Hair follicle dermal papilla cell (primary cell): ENCODE measurements around the gene CACNA1H. TPM values are rescaled to one million over a fixed set of nuclear protein-coding genes. Genes with fewer than 3 reads are reported as not detected.

ENCODE experiments used
- total RNA-seq: library from RNA; depleted of rRNA; stranded (reverse); fragments of >200 nt; gene quantifications from 2 replicates; pipeline ENCODE4 v1.2.3, GENCODE V29; 2012

CACNA1H gene
- under 0.01 TPM in 2 replicates for total RNA-seq

DNA sequence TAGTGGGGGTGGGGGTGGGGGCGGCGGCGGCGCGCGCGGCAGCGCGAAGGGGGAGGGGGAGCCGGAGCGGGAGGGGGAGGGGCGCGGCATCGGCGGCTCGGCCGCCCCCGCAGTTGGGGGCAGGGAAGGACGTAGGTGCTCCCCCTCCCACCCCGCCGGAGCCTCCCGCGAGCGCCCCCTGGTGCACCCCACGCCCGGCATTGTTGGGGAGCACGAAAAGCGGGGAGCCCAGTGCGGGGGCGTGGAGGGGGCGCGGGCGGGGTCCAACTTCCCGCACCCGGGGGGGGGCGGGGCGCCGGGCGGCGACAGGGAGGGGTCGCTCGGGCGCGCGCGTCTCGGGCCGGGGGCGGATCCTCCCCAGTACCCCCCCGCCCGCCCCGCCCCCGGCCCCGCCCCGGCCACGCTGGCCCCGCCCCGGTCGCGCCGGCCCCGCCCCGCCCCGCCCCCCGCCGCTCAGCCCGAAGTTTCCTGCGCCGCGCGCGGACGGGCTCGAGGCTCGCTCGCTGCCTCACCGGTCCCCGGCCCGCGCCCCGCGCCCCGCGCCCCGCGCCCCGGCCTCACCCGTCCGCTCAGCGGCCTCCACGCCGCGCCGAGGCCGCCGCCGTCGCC lies at the start of gene CACNA1H:
TSS of gene CACNA1H (plus strand) at position 456 of the 609 bp plus-strand sequence. CDS start 632 bp downstream, outside the sequence.

DNA sequence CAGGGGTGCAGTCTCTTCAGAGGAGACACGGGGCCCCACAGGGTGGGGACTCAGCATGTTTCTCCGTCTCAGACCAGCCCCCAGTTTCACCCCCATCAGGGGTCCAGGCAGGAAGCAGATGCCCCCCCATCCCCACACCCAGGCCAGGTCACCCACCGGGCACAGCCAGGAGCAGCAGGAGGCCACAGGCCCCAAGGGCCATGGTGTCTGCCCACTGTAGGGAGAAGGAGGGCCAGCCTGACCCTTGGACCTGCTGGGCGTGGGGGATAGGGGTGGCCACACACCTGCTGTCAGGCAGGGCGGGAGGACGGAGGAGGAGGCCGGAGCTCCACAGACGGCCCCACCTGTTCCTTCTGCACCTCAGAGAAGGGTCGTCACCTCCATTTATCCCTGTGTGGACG lies 72.1 kb downstream of the CACNA1H start, which contains the start of gene TPSG1:
TSS of gene TPSG1 (minus strand) at position 218 of the 401 bp plus-strand sequence. CDS start at position 202, 16 bp downstream.

DNA sequence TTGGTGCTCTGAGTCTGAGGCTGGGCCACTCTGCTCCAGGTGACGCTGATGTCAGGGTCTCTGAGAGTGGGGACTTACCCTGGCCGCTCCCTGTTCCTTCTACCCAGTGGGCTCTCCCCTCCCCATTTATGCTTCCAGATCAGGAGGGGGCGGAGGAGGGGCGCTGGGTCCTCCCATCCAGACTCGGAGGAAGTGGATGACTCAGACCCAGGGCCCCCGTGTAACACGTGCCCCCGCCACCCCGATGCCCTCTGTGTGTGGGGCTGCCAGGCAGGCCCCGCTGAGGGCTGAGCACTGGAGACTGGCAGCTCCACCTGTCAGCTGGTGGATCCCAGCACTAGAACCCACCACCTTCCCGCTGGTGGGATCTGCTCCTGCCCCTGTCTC lies 77.2 kb downstream of the CACNA1H start, which contains the start of gene TPSB2:
TSS of gene TPSB2 (minus strand) at position 101 of the 387 bp plus-strand sequence. CDS start 233 bp downstream, outside the sequence.

DNA sequence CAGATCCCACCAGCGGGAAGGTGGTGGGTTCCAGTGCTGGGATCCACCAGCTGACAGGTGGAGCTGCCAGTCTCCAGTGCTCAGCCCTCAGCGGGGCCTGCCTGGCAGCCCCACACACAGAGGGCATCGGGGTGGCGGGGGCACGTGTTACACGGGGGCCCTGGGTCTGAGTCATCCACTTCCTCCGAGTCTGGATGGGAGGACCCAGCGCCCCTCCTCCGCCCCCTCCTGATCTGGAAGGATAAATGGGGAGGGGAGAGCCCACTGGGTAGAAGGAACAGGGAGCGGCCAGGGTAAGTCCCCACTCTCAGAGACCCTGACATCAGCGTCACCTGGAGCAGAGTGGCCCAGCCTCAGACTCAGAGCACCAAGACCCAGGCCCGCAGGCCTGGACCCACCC lies 87.5 kb downstream of the CACNA1H start, which contains the start of gene TPSAB1:
TSS of gene TPSAB1 (plus strand) at position 270 of the 400 bp plus-strand sequence. CDS start 234 bp downstream, outside the sequence.

DNA sequence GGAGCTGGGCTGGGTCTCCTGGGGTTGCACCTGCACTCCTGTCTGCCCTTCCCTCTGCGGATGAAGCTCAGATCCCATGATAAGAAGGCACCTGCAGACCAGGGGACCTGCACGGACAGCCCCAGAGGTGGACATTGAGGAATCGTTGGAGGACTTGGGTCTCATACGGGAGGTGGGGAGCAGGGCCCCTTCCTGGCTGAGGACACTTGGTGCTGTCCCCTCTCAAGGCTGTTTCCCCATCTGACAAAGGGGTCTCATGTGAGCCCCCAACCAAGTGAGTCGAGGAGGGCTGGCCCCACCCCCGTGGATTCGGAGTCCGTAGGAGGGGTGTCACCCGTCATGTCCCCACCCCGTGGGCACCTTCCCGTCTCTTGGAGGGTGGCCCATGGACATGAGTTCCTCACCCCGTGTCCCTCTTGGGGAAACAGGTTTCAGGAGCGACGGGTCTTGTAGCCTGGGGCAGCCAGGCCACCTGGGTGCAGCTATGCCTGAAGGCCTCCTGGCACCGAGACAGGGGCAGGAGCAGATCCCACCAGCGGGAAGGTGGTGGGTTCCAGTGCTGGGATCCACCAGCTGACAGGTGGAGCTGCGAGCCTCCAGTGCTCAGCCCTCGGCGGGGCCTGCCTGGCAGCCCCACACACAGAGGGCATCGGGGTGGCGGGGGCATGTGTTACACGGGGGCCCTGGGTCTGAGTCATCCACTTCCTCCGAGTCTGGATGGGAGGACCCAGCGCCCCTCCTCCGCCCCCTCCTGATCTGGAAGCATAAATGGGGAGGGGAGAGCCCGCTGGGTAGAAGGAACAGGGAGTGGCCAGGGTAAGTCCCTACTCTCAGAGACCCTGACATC lies 102.6 kb downstream of the CACNA1H start, which contains the start of gene TPSD1:
TSS of gene TPSD1 (plus strand) at position 794 of the 847 bp plus-strand sequence. CDS start 212 bp downstream, outside the sequence.

Other genes with a start within 250 kb of the CACNA1H start
- gene LMF1, start 182.1 kb upstream of the CACNA1H start, total RNA-seq, result 31.3 and 40.7 TPM in 2 replicates
- under 0.01 TPM in 1 of 2 replicates, not detected in the other for gene SOX8, start 171.3 kb upstream of the CACNA1H start, total RNA-seq
- not detected in 2 replicates for gene SSTR5, start 80.4 kb upstream of the CACNA1H start, total RNA-seq
- gene C1QTNF8, start 56.9 kb upstream of the CACNA1H start, total RNA-seq, result not detected in 2 replicates
- not detected in 2 replicates for gene TPSG1, start 72.2 kb downstream of the CACNA1H start, total RNA-seq
- not detected in 2 replicates for gene TPSB2, start 77.1 kb downstream of the CACNA1H start, total RNA-seq
- gene TPSAB1, start 87.6 kb downstream of the CACNA1H start, total RNA-seq, result not detected in 2 replicates
- not detected in 2 replicates for gene TPSD1, start 103.0 kb downstream of the CACNA1H start, total RNA-seq
- 37.2 and 54.0 TPM in 2 replicates for gene UBE2I, start 156.5 kb downstream of the CACNA1H start, total RNA-seq
- 0.97 TPM in 2 replicates for gene BAIAP3, start 180.5 kb downstream of the CACNA1H start, total RNA-seq
- 48.4 and 63.0 TPM in 2 replicates for gene TSR3, start 198.8 kb downstream of the CACNA1H start, total RNA-seq
- 39.9 and 41.2 TPM in 2 replicates for gene GNPTG, start 198.8 kb downstream of the CACNA1H start, total RNA-seq